Heart left ventricle (tissue), 13 donors: ENCODE measurements around the gene KIF20B.

Source experiments
- POLR2A ChIP-seq, 2 donors: fragments of 450-650 bp; IDR thresholded peaks; one replicate each; pipeline ENCODE4 v1.6.1; 2017; ENCODE audit warnings: antibody characterized with exemption in 2 of 2, mild to moderate bottlenecking in 2 of 2, moderate library complexity in 2 of 2
- TF ChIP-seq, protein P1 (sequence below), 12 donors: fragments of 200-600 bp; sonication (generic) in 4 of 12; IDR thresholded peaks; one replicate each; pipeline versions ENCODE4 v1.5.0 to v1.8.0; 2018 to 2022; ENCODE audit warnings: antibody characterized with exemption in 12 of 12, mild to moderate bottlenecking in 5 of 12
- donor health status: ischemic (EF 13 %, LVEDD 7.1; RV severe dilation, severe dysfunction).
- donor health status: DM: no; HTN: yes; CAD: no.
- donor health status: DM: no; HTN: no; CAD: no.
- donor health status: ischemic (EF 25% LVEDD 6.9; RV normal size, moderate dysfunction).
- donor health status: ischemic (EF 25% LVEDD 5.7; RV mildly dilated, moderate dysfunction).
- donor health status: ischemic (EF 35%, LVEDD 5.7; RV mildly dilated, moderate dysfunction).
- donor health status: nonischemic (EF 11% LVEDD 7.7; RV severe dilation, severe dysfunction).
- donor health status: DM: yes; HTN: yes; CAD: no.
- donor health status: PGD.
- donor health status: ischemic (EF 29% LVEDD 5.4; RV normal size, mild dysfunction).
- donor health status: nonischemic (EF 23%, LVEDD 6.1; RV moderate dilation, normal function).

DNA sequence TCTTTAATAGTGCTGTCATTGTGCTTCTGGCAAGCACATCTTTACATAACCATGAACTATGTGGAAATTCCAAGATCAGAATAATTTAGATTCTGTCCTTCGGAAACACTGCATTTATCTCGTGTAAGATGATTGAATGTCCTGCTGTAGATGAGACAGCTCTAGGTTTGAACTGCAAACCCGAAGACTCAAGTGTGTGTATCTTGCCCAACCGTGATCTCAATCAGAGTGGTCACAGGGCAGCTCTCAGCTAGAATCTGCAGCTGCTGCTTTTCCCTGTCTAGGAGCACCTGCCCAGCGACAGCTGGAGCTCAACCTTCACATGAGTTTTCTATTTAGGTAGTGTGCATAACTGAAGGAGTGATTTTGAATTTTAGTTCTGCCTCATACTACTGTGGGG, 17.5 kb upstream of the KIF20B start:
- TF ChIP-seq, protein P1, sequence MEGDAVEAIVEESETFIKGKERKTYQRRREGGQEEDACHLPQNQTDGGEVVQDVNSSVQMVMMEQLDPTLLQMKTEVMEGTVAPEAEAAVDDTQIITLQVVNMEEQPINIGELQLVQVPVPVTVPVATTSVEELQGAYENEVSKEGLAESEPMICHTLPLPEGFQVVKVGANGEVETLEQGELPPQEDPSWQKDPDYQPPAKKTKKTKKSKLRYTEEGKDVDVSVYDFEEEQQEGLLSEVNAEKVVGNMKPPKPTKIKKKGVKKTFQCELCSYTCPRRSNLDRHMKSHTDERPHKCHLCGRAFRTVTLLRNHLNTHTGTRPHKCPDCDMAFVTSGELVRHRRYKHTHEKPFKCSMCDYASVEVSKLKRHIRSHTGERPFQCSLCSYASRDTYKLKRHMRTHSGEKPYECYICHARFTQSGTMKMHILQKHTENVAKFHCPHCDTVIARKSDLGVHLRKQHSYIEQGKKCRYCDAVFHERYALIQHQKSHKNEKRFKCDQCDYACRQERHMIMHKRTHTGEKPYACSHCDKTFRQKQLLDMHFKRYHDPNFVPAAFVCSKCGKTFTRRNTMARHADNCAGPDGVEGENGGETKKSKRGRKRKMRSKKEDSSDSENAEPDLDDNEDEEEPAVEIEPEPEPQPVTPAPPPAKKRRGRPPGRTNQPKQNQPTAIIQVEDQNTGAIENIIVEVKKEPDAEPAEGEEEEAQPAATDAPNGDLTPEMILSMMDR (IDR thresholded peaks at IDR 0.05), result no peak
- TF ChIP-seq POLR2A (IDR thresholded peaks at IDR 0.05), result no peak
